Hepatocyte (in vitro differentiated cells): ENCODE measurements around the gene NRTN. TPM values are rescaled to one million over a fixed set of nuclear protein-coding genes. Genes with fewer than 3 reads are reported as not detected.

ENCODE experiments used
- DNase-seq: peaks from one replicate; pipeline ENCODE4 v3.0.0-alpha.2; 2016; ENCODE audit warnings: low spot score
- H2AFZ ChIP-seq: fragments of 200-600 bp; sonication (generic); 2 replicates; pipeline ENCODE4 v1.6.0; 2016; ENCODE audit warnings: antibody characterized with exemption, mild to moderate bottlenecking
- H3K27ac ChIP-seq: fragments of 200-600 bp; sonication (generic); 2 replicates; pipeline ENCODE4 v1.5.1; 2016; ENCODE audit warnings: mild to moderate bottlenecking
- H3K27me3 ChIP-seq: fragments of 200-600 bp; sonication (generic); 2 replicates; pipeline ENCODE4 v1.6.1; 2016
- H3K36me3 ChIP-seq: fragments of 200-600 bp; sonication (generic); replicated peaks from 2 replicates; pipeline ENCODE4 v1.5.1; 2016; ENCODE audit warnings: low read depth; ENCODE audit not compliant: insufficient read depth
- H3K4me1 ChIP-seq: fragments of 200-600 bp; sonication (generic); 2 replicates; pipeline ENCODE4 v1.5.1; 2016; ENCODE audit warnings: mild to moderate bottlenecking, moderate library complexity; ENCODE audit not compliant: insufficient read depth
- H3K4me2 ChIP-seq: fragments of 200-600 bp; sonication (generic); 2 replicates; pipeline ENCODE4 v1.6.0; 2016
- H3K4me3 ChIP-seq: fragments of 200-600 bp; sonication (generic); 2 replicates; pipeline ENCODE4 v1.5.1; 2016; ENCODE audit warnings: mild to moderate bottlenecking
- H3K79me2 ChIP-seq: fragments of 200-600 bp; sonication (generic); 2 replicates; pipeline ENCODE4 v1.6.0; 2017; ENCODE audit warnings: mild to moderate bottlenecking
- H3K9me2 ChIP-seq: fragments of 200-600 bp; sonication (generic); replicated peaks from 2 replicates; pipeline ENCODE4 v1.6.0; 2017; ENCODE audit warnings: mild to moderate bottlenecking; ENCODE audit not compliant: insufficient read depth
- H3K9me3 ChIP-seq: fragments of 200-600 bp; sonication (generic); 2 replicates; pipeline ENCODE4 v1.5.1; 2016; ENCODE audit warnings: low read depth, mild to moderate bottlenecking
- H4K20me1 ChIP-seq: fragments of 200-600 bp; sonication (generic); 2 replicates; pipeline ENCODE4 v1.6.0; 2016; ENCODE audit warnings: mild to moderate bottlenecking; ENCODE audit not compliant: insufficient read depth, poor library complexity, severe bottlenecking
- EZH2 ChIP-seq: fragments of 200-600 bp; sonication (generic); IDR thresholded peaks from 2 replicates; pipeline ENCODE4 v1.6.1; 2016; ENCODE audit warnings: antibody characterized with exemption, mild to moderate bottlenecking, borderline replicate concordance
- EZH2phosphoT487 ChIP-seq: fragments of 200-600 bp; sonication (generic); IDR thresholded peaks from one replicate; pipeline ENCODE4 v1.6.1; 2018; ENCODE audit warnings: antibody characterized with exemption, mild to moderate bottlenecking, low read depth, moderate library complexity; ENCODE audit not compliant: unreplicated experiment, severe bottlenecking
- WGBS: methylation state at CpG from one replicate; pipeline ENCODE4 v1.1.6; 2016; ENCODE audit warnings: low lambda C conversion rate; ENCODE audit errors: missing lambda C conversion rate; 5-methylcytosine and 5-hydroxymethylcytosine counted together
- polyA plus RNA-seq: library from polyadenylated mRNA; unstranded; fragments of >200 nt; fragmentation: Nextera tagmentation; extraction: Ambion mirVana; gene quantifications from 2 replicates; pipeline ENCODE4 v1.2.1, GENCODE V29; 2016
- total RNA-seq: library from RNA; depleted of rRNA; stranded (reverse); fragments of >200 nt; gene quantifications from 2 replicates; pipeline ENCODE4 v1.2.3, GENCODE V29; 2014
- TF ChIP-seq, protein P1 (sequence below): fragments of 200-600 bp; sonication (generic); IDR thresholded peaks from 2 replicates; pipeline ENCODE4 v1.5.1; 2016; ENCODE audit warnings: antibody characterized with exemption, mild to moderate bottlenecking; ENCODE audit not compliant: poor library complexity

Gene NRTN
- total and polyA plus RNA-seq, 2 experiments from 2014 or later, result 2.7 to 31.1 TPM

DNA sequence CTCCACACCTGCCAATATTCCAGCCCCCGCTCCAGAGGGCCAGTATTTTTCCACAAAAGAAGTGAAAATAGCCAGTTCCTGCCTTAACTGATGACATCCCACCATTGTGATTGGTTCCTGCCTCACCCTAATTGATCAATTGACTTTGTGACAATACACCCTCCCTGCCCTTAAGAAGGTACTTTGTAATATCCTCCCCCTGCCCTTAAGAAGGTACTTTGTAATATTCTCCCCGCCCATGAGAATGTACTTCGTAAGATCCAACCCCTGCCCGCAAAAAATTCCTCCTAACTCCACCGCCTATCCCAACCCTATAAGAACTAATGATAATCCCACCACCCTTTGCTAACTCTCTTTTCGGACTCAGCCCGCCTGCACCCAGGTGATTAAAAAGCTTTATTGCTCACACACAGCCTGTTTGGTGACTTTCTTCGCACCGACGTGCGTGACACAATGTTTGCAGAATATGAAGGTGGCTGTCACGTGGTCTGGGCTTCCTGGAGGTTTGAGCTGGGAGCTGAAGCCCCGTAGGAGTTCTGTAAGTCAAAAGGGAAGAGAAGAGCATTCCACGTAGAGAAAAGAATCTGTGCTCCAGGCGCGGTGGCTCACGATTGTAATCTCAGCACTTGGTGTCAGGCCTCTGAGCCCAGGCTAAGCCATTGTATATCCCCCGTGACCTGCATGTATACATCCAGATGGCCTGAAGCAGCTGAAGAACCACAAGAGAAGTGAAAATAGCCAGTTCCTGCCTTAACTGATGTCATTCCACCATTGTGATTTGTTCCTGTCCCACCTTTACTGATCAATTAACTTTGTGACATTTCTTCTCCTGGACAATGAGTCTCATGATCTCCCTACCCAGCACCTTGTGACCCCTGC lies 52.6 kb downstream of the NRTN start:
- Histone ChIP-seq H3K79me2 (no peaks in the 10 kb centered on the region), H2AFZ (no peak overlapping the region), H3K9me3 (no peaks in the 10 kb centered on the region), H4K20me1 (no peaks in the 10 kb centered on the region), H3K9me2 (no peaks in the 10 kb centered on the region), H3K4me3 (no peak overlapping the region), H3K36me3 (no peaks in the 10 kb centered on the region), H3K27ac (no peak overlapping the region), H3K27me3 (no peaks in the 10 kb centered on the region), H3K4me2 (no peak overlapping the region), H3K4me1 (no peaks in the 10 kb centered on the region)
- WGBS, result 90% methylated on average over 18 of the region's 18 CpGs
- no peak for DNase-seq
- TF ChIP-seq EZH2, result no peak
- TF ChIP-seq EZH2phosphoT487, result no peak
- TF ChIP-seq, protein P1, sequence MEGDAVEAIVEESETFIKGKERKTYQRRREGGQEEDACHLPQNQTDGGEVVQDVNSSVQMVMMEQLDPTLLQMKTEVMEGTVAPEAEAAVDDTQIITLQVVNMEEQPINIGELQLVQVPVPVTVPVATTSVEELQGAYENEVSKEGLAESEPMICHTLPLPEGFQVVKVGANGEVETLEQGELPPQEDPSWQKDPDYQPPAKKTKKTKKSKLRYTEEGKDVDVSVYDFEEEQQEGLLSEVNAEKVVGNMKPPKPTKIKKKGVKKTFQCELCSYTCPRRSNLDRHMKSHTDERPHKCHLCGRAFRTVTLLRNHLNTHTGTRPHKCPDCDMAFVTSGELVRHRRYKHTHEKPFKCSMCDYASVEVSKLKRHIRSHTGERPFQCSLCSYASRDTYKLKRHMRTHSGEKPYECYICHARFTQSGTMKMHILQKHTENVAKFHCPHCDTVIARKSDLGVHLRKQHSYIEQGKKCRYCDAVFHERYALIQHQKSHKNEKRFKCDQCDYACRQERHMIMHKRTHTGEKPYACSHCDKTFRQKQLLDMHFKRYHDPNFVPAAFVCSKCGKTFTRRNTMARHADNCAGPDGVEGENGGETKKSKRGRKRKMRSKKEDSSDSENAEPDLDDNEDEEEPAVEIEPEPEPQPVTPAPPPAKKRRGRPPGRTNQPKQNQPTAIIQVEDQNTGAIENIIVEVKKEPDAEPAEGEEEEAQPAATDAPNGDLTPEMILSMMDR, result no peak

- Histone ChIP-seq H3K9me3 (no peaks in the 10 kb centered on the region), H4K20me1 (no peaks in the 10 kb centered on the region), H2AFZ (no peak overlapping the region), H3K27ac (no peak overlapping the region), H3K27me3 (no peaks in the 10 kb centered on the region), H3K4me1 (no peaks in the 10 kb centered on the region), H3K36me3 (no peaks in the 10 kb centered on the region), H3K4me3 (no peak overlapping the region), H3K4me2 (no peak overlapping the region), H3K79me2 (no peaks in the 10 kb centered on the region), H3K9me2 (no peaks in the 10 kb centered on the region)
- TF ChIP-seq, protein P1, result no peak
- TF ChIP-seq EZH2phosphoT487 (no peak), EZH2 (no peak)
- DNase-seq, result no peak
- 75% methylated on average over 9 of the region's 11 CpGs for WGBS
Observed at GRCh38 chr19:5863030-5863665, 58.3 kb downstream of the NRTN start.

DNA sequence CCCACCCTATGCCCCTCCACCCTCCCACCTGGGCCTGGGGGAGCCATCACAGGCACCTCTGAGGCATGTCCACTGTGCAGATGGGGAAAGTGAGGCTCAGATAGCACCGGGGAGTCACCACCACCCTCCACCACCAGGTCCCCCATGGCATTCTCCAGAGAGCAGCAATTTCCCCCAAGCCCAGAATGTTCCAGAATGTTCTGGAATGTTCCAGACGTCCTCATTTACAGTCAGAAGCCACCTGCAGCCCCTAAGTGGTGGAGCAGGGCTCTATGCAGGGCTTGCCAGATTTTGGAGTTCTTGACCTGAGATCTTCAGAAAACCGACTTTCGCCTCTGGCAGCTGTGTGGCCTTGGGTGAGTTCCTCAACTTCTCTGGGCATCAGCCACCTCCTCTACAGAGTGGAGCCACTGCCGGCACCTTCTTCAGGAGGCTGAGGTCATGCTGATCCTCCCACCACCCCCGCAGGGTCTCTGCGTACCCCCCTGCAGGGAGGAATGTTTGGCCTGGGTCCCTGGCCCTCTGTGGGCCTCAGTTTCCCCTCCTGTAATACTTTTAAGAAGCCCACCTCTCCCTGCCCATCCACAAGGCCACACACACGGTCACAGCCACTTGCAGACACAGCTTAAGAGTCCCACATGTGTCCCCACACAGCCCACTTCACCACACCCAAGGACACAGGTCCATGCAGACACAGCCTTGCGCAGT lies 59.3 kb downstream of the NRTN start:
- Histone ChIP-seq H3K9me3 (no peaks in the 10 kb centered on the region), H4K20me1 (no peaks in the 10 kb centered on the region), H3K27me3 (no peaks in the 10 kb centered on the region), H3K4me2 (no peak overlapping the region), H3K9me2 (no peaks in the 10 kb centered on the region), H3K4me3 (no peak overlapping the region), H2AFZ (no peak overlapping the region), H3K79me2 (no peaks in the 10 kb centered on the region), H3K36me3 (no peaks in the 10 kb centered on the region), H3K27ac (no peak overlapping the region), H3K4me1 (no peaks in the 10 kb centered on the region)
- WGBS, result 80% methylated on average over 7 of the region's 9 CpGs
- no peak for TF ChIP-seq EZH2phosphoT487
- TF ChIP-seq, protein P1, result no peak
- TF ChIP-seq EZH2, result no peak
- DNase-seq, result no peak
